ENCODE results near the gene MACO1. TPM values are rescaled to one million over a fixed set of nuclear protein-coding genes. Genes with fewer than 3 reads are reported as not detected.

Gene MACO1
- total and polyA plus RNA-seq, 2 of the 13 experiments (the other 11 are each of a cell fraction or from before 2014, with no cell fraction given) = 9.7 to 17.0 TPM

DNA sequence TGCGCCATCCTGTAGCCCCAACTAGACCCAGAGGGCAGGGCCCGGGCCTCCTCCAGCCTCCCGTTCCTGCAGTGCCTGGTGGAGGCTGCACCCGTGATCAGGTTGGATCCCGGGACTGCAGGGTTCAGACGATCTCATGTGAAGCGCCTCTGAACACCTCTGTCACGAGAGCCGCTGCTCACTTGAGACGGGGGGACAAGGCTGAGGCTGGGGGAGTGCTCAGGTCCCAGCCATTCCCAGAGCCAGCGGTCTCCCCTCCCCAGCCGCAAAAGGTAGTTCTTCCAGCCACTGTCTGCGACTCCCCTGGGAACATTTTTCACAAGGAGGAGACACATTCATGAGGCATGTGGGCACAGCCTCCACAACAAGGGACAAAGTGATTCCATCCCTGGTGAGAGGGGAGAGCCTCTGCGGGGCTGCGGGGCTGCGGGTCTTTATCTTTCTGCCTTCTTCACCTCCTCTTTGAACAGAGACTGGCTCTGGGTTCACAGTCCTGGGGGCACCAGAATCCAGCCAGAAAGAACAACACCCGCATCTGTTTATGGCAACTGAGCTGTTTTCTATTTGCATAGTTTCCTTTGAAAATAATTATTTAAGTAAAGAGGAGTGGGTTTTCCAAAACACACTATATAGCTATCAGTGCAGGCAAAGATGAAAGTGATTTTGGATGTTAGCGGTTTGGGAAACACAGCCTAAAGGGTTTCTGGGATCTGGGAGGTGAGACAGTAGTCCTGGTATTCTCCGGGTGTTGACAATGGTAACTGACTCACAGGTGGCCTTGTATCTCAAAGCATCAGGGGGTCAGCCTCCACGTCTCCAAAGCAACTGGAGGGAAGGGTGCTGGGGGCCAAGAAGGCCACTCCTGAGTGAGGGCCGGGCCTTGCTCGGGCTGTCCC, 99.7 kb downstream of the MACO1 start (continued):
- TF ChIP-seq CREB3 (CRISPR knock-in tag; IDR thresholded peaks at IDR 0.05) = no peak
- no peak for TF ChIP-seq FOXA1 (IDR thresholded peaks at IDR 0.05)
- TF ChIP-seq FOXA1 (CRISPR knock-in tag; IDR thresholded peaks at IDR 0.05) = 0 out of 2 replicates have a peak, but pooled peaks have one; percentile 41
- TF ChIP-seq TSC22D2 (CRISPR knock-in tag; IDR thresholded peaks at IDR 0.05; ENCODE audit: borderline replicate concordance) = no peak
- TF ChIP-seq ZSCAN30 (CRISPR knock-in tag; IDR thresholded peaks at IDR 0.05) = no peak
- no peak for TF ChIP-seq SIN3A (IDR thresholded peaks at IDR 0.05; ENCODE audit: borderline replicate concordance, low read depth, low read length)
- TF ChIP-seq TEAD3 (CRISPR knock-in tag; optimal IDR thresholded peaks at IDR 0.05; ENCODE audit: borderline replicate concordance) = peak; percentile 11
- no peak for TF ChIP-seq IKZF4 (CRISPR knock-in tag; IDR thresholded peaks at IDR 0.05; ENCODE audit: borderline replicate concordance, low read depth, not compliant biosample characterization)
- TF ChIP-seq, protein P1, sequence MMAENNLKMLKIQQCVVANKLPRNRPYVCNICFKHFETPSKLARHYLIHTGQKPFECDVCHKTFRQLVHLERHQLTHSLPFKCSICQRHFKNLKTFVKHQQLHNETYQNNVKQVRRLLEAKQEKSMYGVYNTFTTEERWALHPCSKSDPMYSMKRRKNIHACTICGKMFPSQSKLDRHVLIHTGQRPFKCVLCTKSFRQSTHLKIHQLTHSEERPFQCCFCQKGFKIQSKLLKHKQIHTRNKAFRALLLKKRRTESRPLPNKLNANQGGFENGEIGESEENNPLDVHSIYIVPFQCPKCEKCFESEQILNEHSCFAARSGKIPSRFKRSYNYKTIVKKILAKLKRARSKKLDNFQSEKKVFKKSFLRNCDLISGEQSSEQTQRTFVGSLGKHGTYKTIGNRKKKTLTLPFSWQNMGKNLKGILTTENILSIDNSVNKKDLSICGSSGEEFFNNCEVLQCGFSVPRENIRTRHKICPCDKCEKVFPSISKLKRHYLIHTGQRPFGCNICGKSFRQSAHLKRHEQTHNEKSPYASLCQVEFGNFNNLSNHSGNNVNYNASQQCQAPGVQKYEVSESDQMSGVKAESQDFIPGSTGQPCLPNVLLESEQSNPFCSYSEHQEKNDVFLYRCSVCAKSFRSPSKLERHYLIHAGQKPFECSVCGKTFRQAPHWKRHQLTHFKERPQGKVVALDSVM (CRISPR knock-in tag; IDR thresholded peaks at IDR 0.05) = 0 out of 2 replicates have a peak, but pooled peaks have one; percentile 36
- TF ChIP-seq GPN1 (CRISPR knock-in tag; IDR thresholded peaks at IDR 0.05; ENCODE audit: borderline replicate concordance) = no peak
- no peak for TF ChIP-seq ZNF629 (CRISPR knock-in tag; conservative IDR thresholded peaks at IDR 0.05)
- no peak for TF ChIP-seq KLF11 (CRISPR knock-in tag; IDR thresholded peaks at IDR 0.05)
- TF ChIP-seq ZNF572 (CRISPR knock-in tag; IDR thresholded peaks at IDR 0.05) = no peak
- TF ChIP-seq ZNF382 (CRISPR knock-in tag; IDR thresholded peaks at IDR 0.05; ENCODE audit: borderline replicate concordance) = no peak
- TF ChIP-seq, protein P2, sequence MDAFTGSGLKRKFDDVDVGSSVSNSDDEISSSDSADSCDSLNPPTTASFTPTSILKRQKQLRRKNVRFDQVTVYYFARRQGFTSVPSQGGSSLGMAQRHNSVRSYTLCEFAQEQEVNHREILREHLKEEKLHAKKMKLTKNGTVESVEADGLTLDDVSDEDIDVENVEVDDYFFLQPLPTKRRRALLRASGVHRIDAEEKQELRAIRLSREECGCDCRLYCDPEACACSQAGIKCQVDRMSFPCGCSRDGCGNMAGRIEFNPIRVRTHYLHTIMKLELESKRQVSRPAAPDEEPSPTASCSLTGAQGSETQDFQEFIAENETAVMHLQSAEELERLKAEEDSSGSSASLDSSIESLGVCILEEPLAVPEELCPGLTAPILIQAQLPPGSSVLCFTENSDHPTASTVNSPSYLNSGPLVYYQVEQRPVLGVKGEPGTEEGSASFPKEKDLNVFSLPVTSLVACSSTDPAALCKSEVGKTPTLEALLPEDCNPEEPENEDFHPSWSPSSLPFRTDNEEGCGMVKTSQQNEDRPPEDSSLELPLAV (CRISPR knock-in tag; conservative IDR thresholded peaks at IDR 0.05; ENCODE audit: low read depth) = no peak
- no peak for TF ChIP-seq ZNF513 (CRISPR knock-in tag; conservative IDR thresholded peaks at IDR 0.05)
- no peak for TF ChIP-seq ZNF326 (CRISPR knock-in tag; IDR thresholded peaks at IDR 0.05; ENCODE audit: borderline replicate concordance)

All from HepG2 (cell line).